Subcutaneous abdominal adipose tissue (tissue), 5 donors: ENCODE data around the gene IL17C.
"Not testable (repeated sequence)": the region's sequence is repeated elsewhere in the genome, so short reads cannot be mapped to it uniquely, and the experiment has no call there.

Experiments used
- H3K27ac ChIP-seq: one replicate; pipeline ENCODE4 v1.7.0; 2013; ENCODE audit warnings: low read depth, mild to moderate bottlenecking, inconsistent platforms, low read length, moderate library complexity
- H3K27me3 ChIP-seq, 5 donors: one replicate each; pipeline ENCODE4 v1.7.0; 2013; ENCODE audit warnings: low read length in 5 of 5, inconsistent platforms in 1 of 5; ENCODE audit not compliant: control insufficient read depth in 5 of 5, insufficient read depth in 4 of 5
- H3K36me3 ChIP-seq, 5 donors: one replicate each; pipeline ENCODE4 v1.7.0; 2013; ENCODE audit warnings: low read length in 5 of 5; ENCODE audit not compliant: control insufficient read depth in 5 of 5, insufficient read depth in 5 of 5
- H3K4me1 ChIP-seq, 5 donors: one replicate each; pipeline ENCODE4 v1.7.0; 2013; ENCODE audit warnings: low read length in 5 of 5, mild to moderate bottlenecking in 3 of 5, moderate library complexity in 1 of 5; ENCODE audit not compliant: control insufficient read depth in 5 of 5, insufficient read depth in 5 of 5
- H3K4me3 ChIP-seq, 5 donors: one replicate each; pipeline ENCODE4 v1.7.0; 2013; ENCODE audit warnings: low read length in 5 of 5, low read depth in 1 of 5
- H3K9ac ChIP-seq, 5 donors: one replicate each; pipeline ENCODE4 v1.7.0; 2013; ENCODE audit warnings: low read length in 5 of 5, mild to moderate bottlenecking in 4 of 5, moderate library complexity in 3 of 5
- H3K9me3 ChIP-seq, 5 donors: one replicate each; pipeline ENCODE4 v1.7.0; 2013; ENCODE audit warnings: low read length in 5 of 5; ENCODE audit not compliant: control insufficient read depth in 5 of 5
- donor health status: healthy.
- donor health status: healthy.
- donor health status: healthy.
- donor health status: healthy.
- donor health status: healthy.

IL17C gene

GRCh38 chr16:88667461-88667860, 29.1 kb downstream of the IL17C start:
- Histone ChIP-seq H3K9me3 (no peaks in the 10 kb centered on the region), H3K4me1 (peaks cover 3 to 32% (median 26%) of the 10 kb centered on the region in 5 donors), H3K27me3 (no peaks in the 10 kb centered on the region), H3K9ac (no peak overlapping the region), H3K36me3 (peaks cover 0 to 5% (median 2%) of the 10 kb centered on the region in 5 donors), H3K27ac (no peak overlapping the region), H3K4me3 (no peak overlapping the region)

GRCh38 chr16:88669493-88669892, 31.1 kb downstream of the IL17C start:
- not testable (repeated sequence) for H3K9ac ChIP-seq, H3K27ac ChIP-seq, H3K27me3 ChIP-seq, H3K4me3 ChIP-seq, H3K9me3 ChIP-seq
- Histone ChIP-seq H3K36me3 (peaks cover 0 to 14% (median 6%) of the 10 kb centered on the region in 5 donors), H3K4me1 (peaks cover 3 to 17% (median 16%) of the 10 kb centered on the region in 5 donors)

DNA sequence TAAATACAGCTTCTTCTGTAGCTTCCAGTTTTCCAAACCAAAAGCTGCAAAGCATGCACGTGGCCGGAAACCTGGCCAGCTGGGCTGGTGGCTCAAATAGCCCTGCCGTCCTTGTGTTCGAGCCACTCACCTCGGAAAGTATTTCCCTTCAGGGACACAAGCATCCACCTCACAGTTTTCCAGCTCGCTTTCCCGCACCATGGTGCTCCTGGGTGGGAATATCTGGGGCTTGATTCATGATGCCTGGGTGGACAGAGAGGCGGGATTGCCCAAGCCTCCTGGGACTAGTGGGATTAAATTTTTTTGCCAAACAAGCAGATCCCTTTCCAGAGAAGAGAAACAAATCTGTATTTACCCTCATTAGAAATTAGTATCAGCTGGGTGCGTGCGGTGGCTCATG, 31.6 kb downstream of the IL17C start:
- Histone ChIP-seq H3K9ac (no peak overlapping the region), H3K27me3 (no peaks in the 10 kb centered on the region), H3K4me1 (peaks cover 3 to 13% (median 11%) of the 10 kb centered on the region in 5 donors), H3K27ac (no peak overlapping the region), H3K9me3 (no peaks in the 10 kb centered on the region), H3K4me3 (no peak overlapping the region), H3K36me3 (peaks cover 0 to 14% (median 6%) of the 10 kb centered on the region in 5 donors)

DNA sequence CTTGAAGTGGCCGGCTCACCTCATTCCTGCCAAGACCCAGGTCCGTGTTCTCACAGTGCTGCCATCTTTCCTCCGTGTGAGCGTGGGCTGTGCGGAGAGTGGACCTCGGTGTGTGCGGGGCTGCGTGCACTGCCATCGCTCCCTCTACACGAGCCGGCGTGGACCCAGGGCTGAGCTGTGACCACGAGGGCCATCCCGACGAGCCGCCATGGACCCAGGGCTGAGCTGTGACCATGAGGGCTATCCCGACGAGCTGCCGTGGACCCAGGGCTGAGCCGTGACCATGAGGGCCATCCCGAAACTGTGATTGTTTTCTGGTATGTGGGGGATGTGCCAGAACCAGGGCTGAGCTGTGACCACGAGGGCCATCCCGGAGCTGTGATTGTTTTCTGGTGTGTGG, 33.4 kb downstream of the IL17C start:
- Histone ChIP-seq H3K36me3 (peaks cover 0 to 16% (median 9%) of the 10 kb centered on the region in 5 donors), H3K9me3 (no peaks in the 10 kb centered on the region), H3K27ac (no peak overlapping the region), H3K4me1 (peaks cover 3 to 8% (median 6%) of the 10 kb centered on the region in 5 donors), H3K4me3 (no peak overlapping the region), H3K27me3 (no peaks in the 10 kb centered on the region), H3K9ac (no peak overlapping the region)

DNA sequence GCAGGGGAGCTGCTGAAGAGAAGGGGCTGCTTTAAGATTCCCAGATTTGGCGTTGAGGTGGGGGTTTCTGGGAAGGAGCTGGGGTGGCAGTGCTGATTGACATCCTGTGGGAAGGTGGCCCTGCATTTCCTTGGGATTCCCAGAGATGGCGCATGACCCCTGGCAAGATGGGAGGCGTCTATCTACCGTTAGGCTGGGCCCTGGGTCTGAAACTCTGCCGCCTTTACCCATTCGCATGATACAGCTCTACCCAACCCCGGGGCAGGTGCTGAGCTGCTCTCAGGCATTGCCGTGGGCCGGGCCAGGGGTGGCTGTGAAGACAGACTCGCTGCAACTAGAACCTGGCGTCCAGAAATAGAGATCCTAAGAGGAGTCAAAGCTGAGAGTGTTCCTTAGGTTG, 34.4 kb downstream of the IL17C start:
- Histone ChIP-seq H3K27ac (no peak overlapping the region), H3K27me3 (peaks cover 0 to 7% (median 3%) of the 10 kb centered on the region in 5 donors), H3K4me1 (peaks cover 0 to 8% (median 3%) of the 10 kb centered on the region in 5 donors), H3K9ac (no peak overlapping the region), H3K9me3 (no peaks in the 10 kb centered on the region), H3K36me3 (peaks cover 0 to 16% (median 9%) of the 10 kb centered on the region in 5 donors), H3K4me3 (no peak overlapping the region)

DNA sequence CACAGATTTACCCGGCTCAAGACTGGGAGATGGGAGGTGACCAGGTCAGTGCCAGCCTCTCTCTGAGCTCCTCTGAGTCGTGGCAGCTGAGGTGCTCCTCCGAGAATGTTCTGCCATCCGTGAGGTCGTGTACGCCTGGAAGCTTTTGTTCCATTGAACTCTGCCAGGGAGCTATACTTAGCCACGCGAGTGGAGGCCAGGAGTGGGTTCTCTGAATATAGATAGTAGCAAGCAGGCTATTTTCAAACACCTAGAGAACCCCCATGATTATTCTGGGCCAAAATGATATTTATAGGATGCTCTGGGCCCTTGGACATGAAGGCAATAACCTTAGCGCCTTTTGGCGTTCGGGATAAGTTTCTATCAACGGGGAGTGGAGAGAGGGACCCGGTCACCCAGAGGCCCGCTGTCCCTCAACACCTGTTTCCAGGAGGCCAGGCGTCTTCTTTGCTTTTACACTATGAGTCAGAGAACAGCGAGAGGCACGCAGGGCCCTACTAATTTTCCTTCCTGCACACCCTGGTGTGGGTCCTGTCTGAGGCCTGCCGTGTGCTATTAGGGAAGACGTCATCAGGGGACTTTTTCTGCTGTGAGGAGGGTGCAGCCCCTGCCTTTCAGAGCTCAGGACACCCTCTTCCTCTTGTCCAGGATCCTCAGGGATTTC, 35.5 kb downstream of the IL17C start:
- Histone ChIP-seq H3K27me3 (peaks cover 6 to 17% (median 12%) of the 10 kb centered on the region in 5 donors), H3K27ac (no peak overlapping the region), H3K36me3 (peaks cover 0 to 19% (median 9%) of the 10 kb centered on the region in 5 donors), H3K9ac (no peak overlapping the region), H3K4me3 (no peak overlapping the region), H3K9me3 (no peaks in the 10 kb centered on the region), H3K4me1 (peaks cover 2 to 14% (median 5%) of the 10 kb centered on the region in 5 donors)

GRCh38 chr16:88676502-88677242, 38.3 kb downstream of the IL17C start:
- no peaks in the 10 kb centered on the region for H3K9me3 ChIP-seq
- H3K4me3 ChIP-seq: no peak overlapping the region
- no peak overlapping the region for H3K27ac ChIP-seq
- no peak overlapping the region for H3K9ac ChIP-seq
- peaks cover 0 to 21% (median 6%) of the 10 kb centered on the region in 5 donors for H3K4me1 ChIP-seq
- peaks cover 0 to 18% (median 9%) of the 10 kb centered on the region in 5 donors for H3K36me3 ChIP-seq
- H3K27me3 ChIP-seq: peaks cover 18 to 29% (median 27%) of the 10 kb centered on the region in 5 donors

DNA sequence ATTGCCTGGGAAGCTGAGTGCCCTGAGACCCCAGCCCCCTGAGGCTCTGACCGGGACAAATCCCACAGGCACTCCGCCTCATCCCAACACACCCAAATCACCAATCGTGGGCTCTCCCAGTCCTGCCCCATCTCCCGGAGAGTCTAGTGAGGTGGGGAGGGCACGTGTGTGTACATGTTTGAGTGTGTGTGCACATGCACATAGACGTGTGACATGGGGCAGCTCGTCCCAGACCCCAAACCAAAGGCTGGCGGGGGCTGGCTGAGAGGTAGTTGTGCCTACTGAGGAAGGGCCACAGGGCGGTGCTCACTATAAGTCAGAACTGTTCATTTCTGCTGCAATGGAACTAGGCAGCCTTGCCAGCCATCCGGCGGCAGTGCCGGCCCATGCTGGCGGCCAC, 39.3 kb downstream of the IL17C start:
- no peak overlapping the region for H3K9ac ChIP-seq
- H3K36me3 ChIP-seq: peaks cover 0 to 14% (median 9%) of the 10 kb centered on the region in 5 donors
- no peak overlapping the region for H3K27ac ChIP-seq
- peaks cover 0 to 27% (median 13%) of the 10 kb centered on the region in 5 donors for H3K4me1 ChIP-seq
- H3K27me3 ChIP-seq: peaks cover 25 to 36% (median 34%) of the 10 kb centered on the region in 5 donors
- H3K4me3 ChIP-seq: no peak overlapping the region
- H3K9me3 ChIP-seq: no peaks in the 10 kb centered on the region

GRCh38 chr16:88678224-88678979, 40.0 kb downstream of the IL17C start:
- Histone ChIP-seq H3K36me3 (peaks cover 0 to 14% (median 9%) of the 10 kb centered on the region in 5 donors), H3K4me3 (no peak overlapping the region), H3K4me1 (peaks cover 0 to 27% (median 13%) of the 10 kb centered on the region in 5 donors), H3K9ac (no peak overlapping the region), H3K9me3 (no peaks in the 10 kb centered on the region), H3K27ac (no peak overlapping the region), H3K27me3 (peaks cover 25 to 36% (median 34%) of the 10 kb centered on the region in 5 donors)
